HS-5 (cell line): ENCODE results near the gene PAM16.
"Not testable (repeated sequence)": the region's sequence is repeated elsewhere in the genome, so short reads cannot be mapped to it uniquely, and the experiment has no call there.

Source experiments
- DNase-seq: peaks from one replicate; pipeline ENCODE4 v3.0.0-alpha.2; 2012; ENCODE audit warnings: low read depth

PAM16 gene

GRCh38 chr16:4350787-4351659, at the start of gene PAM16:
TSS of gene PAM16 (minus strand) at chr16:4351321. CDS start at chr16:4351234, 87 bp downstream.
- peak; percentile 78 for DNase-seq

GRCh38 chr16:4399001-4399730, 48.0 kb upstream of the PAM16 start:
- DNase-seq = no peak

GRCh38 chr16:4395055-4395726, 44.1 kb upstream of the PAM16 start:
- no peak for DNase-seq

- DNase-seq = not testable (repeated sequence)
Observed at GRCh38 chr16:4393850-4394249, 42.7 kb upstream of the PAM16 start.

- no peak for DNase-seq
Observed at GRCh38 chr16:4393240-4393600, 42.1 kb upstream of the PAM16 start.

- DNase-seq = peak; percentile 48
Observed at GRCh38 chr16:4392382-4393239, 41.5 kb upstream of the PAM16 start.

- no peak for DNase-seq
Observed at GRCh38 chr16:4391631-4392381, 40.7 kb upstream of the PAM16 start.

GRCh38 chr16:4390266-4391260, 39.4 kb upstream of the PAM16 start:
- DNase-seq = no peak

- no peak for DNase-seq
Observed at GRCh38 chr16:4389051-4389955, 38.2 kb upstream of the PAM16 start.

GRCh38 chr16:4388271-4389021, 37.3 kb upstream of the PAM16 start:
- DNase-seq = no peak

- no peak for DNase-seq
Observed at GRCh38 chr16:4387781-4388180, 36.7 kb upstream of the PAM16 start.

- no peak for DNase-seq
Observed at GRCh38 chr16:4386951-4387565, 35.9 kb upstream of the PAM16 start.

- no peak for DNase-seq
Observed at GRCh38 chr16:4386451-4386805, 35.3 kb upstream of the PAM16 start.

- DNase-seq = no peak
Observed at GRCh38 chr16:4385789-4386450, 34.8 kb upstream of the PAM16 start.

- no peak for DNase-seq
Observed at GRCh38 chr16:4385066-4385788, 34.1 kb upstream of the PAM16 start.

- DNase-seq = no peak
Observed at GRCh38 chr16:4384509-4384942, 33.4 kb upstream of the PAM16 start.
